Measurements from ENCODE around the gene SMIM32. TPM values are rescaled to one million over a fixed set of nuclear protein-coding genes. Genes with fewer than 3 reads are reported as not detected.

Gene SMIM32
- total RNA-seq, 1 donor from 2014 or later, result not detected

GRCh38 chr5:136185974-136186665 is 6.8 kb downstream of the SMIM32 start:
- no peak for ATAC-seq

GRCh38 chr5:136182618-136183017 is 10.3 kb downstream of the SMIM32 start:
- peak; percentile 76 for ATAC-seq

- ATAC-seq, result peak; percentile 70
Observed at GRCh38 chr5:136174021-136174659, 18.8 kb downstream of the SMIM32 start.

- ATAC-seq, result no peak
Observed at GRCh38 chr5:136169218-136169617, 23.7 kb downstream of the SMIM32 start.

GRCh38 chr5:136166909-136167308 is 26.1 kb downstream of the SMIM32 start:
- no peak for ATAC-seq

GRCh38 chr5:136164226-136164625 is 28.7 kb downstream of the SMIM32 start:
- no peak for ATAC-seq

- no peak for ATAC-seq
Observed at GRCh38 chr5:136162008-136162407, 31.0 kb downstream of the SMIM32 start.

- no peak for ATAC-seq
Observed at GRCh38 chr5:136159457-136159856, 33.5 kb downstream of the SMIM32 start.

- no peak for ATAC-seq
Observed at GRCh38 chr5:136157514-136157913, 35.4 kb downstream of the SMIM32 start.

- ATAC-seq, result peak; percentile 77
Observed at GRCh38 chr5:136155761-136156160, 37.2 kb downstream of the SMIM32 start.

- no peak for ATAC-seq
Observed at GRCh38 chr5:136155078-136155477, 37.9 kb downstream of the SMIM32 start.

GRCh38 chr5:136153581-136154236 is 39.3 kb downstream of the SMIM32 start:
- ATAC-seq, result no peak

- ATAC-seq, result no peak
Observed at GRCh38 chr5:136149891-136150290, 43.1 kb downstream of the SMIM32 start.

- ATAC-seq, result no peak
Observed at GRCh38 chr5:136147632-136148031, 45.3 kb downstream of the SMIM32 start.

- no peak for ATAC-seq
Observed at GRCh38 chr5:136146201-136146600, 46.8 kb downstream of the SMIM32 start.

GRCh38 chr5:136145030-136145429 is 47.9 kb downstream of the SMIM32 start:
- ATAC-seq, result no peak

- ATAC-seq, result no peak
Observed at GRCh38 chr5:136143763-136144162, 49.2 kb downstream of the SMIM32 start.

- ATAC-seq, result no peak
Observed at GRCh38 chr5:136143312-136143711, 49.6 kb downstream of the SMIM32 start.

- ATAC-seq, result no peak
Observed at GRCh38 chr5:136141561-136141960, 51.4 kb downstream of the SMIM32 start.

All from esophagus mucosa (tissue), 1 donor.